ENCODE measurements around the gene VWA3B. TPM values are rescaled to one million over a fixed set of nuclear protein-coding genes. Genes with fewer than 3 reads are reported as not detected.

Gene VWA3B
- total RNA-seq, 6 donors from 2014 or later, result 0.72 to 25.3 (median 5.3) TPM

DNA sequence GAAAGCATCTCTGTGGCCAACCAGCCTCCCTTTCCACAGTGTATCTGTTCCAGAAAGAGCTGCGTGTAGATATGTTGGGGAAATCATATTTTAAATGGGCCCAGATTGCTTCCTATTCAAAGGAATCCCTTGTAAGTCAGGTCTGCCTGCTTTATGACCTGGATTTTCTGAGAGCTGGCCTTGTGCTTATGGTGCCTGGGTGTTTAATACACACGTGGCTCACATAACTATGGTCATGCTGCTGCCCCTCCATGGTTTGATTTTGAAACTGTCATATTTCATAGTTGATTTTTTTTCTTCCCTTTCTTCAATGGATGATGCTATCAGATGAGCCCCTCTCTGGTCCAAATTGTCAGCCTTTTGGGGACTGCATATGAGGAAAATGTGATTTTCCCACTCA, 147.8 kb downstream of the VWA3B start:
- no peak for TF ChIP-seq POLR2A (IDR thresholded peaks at IDR 0.05)
- no peak for TF ChIP-seq POLR2AphosphoS5 (IDR thresholded peaks at IDR 0.05)
- TF ChIP-seq, protein P1, sequence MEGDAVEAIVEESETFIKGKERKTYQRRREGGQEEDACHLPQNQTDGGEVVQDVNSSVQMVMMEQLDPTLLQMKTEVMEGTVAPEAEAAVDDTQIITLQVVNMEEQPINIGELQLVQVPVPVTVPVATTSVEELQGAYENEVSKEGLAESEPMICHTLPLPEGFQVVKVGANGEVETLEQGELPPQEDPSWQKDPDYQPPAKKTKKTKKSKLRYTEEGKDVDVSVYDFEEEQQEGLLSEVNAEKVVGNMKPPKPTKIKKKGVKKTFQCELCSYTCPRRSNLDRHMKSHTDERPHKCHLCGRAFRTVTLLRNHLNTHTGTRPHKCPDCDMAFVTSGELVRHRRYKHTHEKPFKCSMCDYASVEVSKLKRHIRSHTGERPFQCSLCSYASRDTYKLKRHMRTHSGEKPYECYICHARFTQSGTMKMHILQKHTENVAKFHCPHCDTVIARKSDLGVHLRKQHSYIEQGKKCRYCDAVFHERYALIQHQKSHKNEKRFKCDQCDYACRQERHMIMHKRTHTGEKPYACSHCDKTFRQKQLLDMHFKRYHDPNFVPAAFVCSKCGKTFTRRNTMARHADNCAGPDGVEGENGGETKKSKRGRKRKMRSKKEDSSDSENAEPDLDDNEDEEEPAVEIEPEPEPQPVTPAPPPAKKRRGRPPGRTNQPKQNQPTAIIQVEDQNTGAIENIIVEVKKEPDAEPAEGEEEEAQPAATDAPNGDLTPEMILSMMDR (IDR thresholded peaks at IDR 0.05), result no peak
- TF ChIP-seq EP300 (IDR thresholded peaks at IDR 0.05), result no peak
- no peaks in the 10 kb centered on the region for H3K27me3 ChIP-seq
- no peak for ATAC-seq (ENCODE audit: low FRiP score in 2 of 2)
- DNase-seq, result no peak
- no peak overlapping the region for H3K27ac ChIP-seq
- no peaks in the 10 kb centered on the region for H3K36me3 ChIP-seq
- no peaks in the 10 kb centered on the region for H3K4me1 ChIP-seq
- no peak overlapping the region for H3K4me3 ChIP-seq
- no peaks in the 10 kb centered on the region for H3K9me3 ChIP-seq
- WGBS, 2 donors, result 52 to 69% methylated on average over 2 of the region's 2 CpGs

DNA sequence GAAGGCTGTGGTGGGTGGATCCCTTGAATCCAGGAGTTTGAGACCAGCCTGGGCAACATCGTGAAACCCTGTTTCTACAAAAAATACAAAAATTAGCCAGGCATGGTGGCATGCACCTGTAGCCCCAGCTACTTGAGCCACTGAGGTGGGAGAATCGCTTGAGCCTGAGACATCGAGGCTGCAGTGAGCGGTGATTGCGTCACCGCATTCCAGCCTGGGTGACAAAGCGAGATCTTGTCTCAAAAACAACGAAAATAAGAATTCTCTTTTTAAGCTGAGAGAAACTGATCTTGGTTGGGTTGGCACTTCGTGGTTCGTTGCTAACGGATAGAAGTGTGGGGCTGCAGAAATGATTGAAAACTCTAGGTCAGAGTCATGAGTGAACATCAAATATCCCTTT, 150.0 kb downstream of the VWA3B start:
- no peaks in the 10 kb centered on the region for H3K36me3 ChIP-seq
- no peaks in the 10 kb centered on the region for H3K9me3 ChIP-seq
- DNase-seq (no peak), ATAC-seq (ENCODE audit: low FRiP score in 2 of 2) (no peak)
- no peaks in the 10 kb centered on the region for H3K4me1 ChIP-seq
- H3K27me3 ChIP-seq, result no peaks in the 10 kb centered on the region
- no peak overlapping the region for H3K27ac ChIP-seq
- WGBS, 2 donors, result 83 to 88% methylated on average over 11 of the region's 11 CpGs
- no peak overlapping the region for H3K4me3 ChIP-seq
- TF ChIP-seq, protein P1 (IDR thresholded peaks at IDR 0.05), result no peak
- TF ChIP-seq POLR2A (IDR thresholded peaks at IDR 0.05) (no peak), POLR2AphosphoS5 (IDR thresholded peaks at IDR 0.05) (no peak), EP300 (IDR thresholded peaks at IDR 0.05) (no peak)

DNA sequence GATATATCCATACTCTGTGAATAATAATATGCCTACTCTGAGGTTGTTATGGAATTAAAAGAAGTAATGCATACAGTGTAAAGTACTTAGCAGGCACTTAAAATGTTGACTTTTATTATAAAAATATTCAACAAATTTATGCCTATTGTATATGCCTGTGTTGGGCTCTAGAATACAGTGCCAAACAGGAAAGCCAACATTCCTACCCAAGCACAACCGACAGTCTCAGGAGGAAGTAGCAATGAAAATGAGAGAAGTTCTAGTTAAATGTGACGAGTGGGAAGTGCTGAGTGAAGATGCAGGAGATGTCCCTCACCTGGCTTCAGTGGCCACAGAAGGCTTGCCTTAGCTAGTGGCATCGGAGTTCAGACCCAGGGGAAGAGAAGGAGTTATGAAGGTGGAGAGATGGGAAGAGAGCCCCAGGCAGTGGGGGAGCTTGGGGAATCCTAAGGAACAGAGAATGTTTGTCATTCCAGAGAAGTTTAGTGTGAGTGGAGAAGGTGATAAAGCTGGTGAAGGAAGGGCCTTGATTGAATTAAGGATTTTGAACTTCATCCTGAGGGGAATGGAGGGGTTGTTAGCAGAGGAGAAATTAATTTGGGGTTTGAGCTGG, 153.9 kb downstream of the VWA3B start:
- TF ChIP-seq EP300 (IDR thresholded peaks at IDR 0.05) (no peak), POLR2AphosphoS5 (IDR thresholded peaks at IDR 0.05) (no peak), POLR2A (IDR thresholded peaks at IDR 0.05) (no peak)
- TF ChIP-seq, protein P1 (IDR thresholded peaks at IDR 0.05), result no peak
- DNase-seq (no peak), ATAC-seq (ENCODE audit: low FRiP score in 2 of 2) (no peak)
- Histone ChIP-seq H3K9me3 (no peaks in the 10 kb centered on the region), H3K4me3 (no peak overlapping the region), H3K27me3 (no peaks in the 10 kb centered on the region), H3K36me3 (no peaks in the 10 kb centered on the region), H3K27ac (no peak overlapping the region), H3K4me1 (no peaks in the 10 kb centered on the region)
- WGBS, 2 donors, result 28 to 32% methylated on average over 3 of the region's 3 CpGs

DNA sequence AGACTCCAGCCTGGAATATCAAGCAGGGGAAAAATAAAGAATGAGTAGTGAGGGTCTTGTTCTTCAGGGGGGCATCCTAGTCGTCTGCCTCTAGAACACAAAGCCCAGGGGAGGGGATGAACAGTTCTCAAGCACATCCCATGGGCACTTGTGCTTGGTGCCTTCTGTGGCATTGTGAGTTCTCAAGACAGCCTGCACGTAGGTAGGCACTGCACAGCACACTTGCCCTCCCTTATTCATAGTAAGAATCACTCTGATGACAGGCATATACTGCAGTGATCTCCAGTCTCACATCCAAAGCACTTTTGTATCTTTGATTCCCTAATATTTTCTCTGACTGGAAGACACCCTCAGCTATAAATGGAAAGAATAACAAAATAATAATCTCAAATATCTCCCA, 154.6 kb downstream of the VWA3B start:
- no peak for ATAC-seq (ENCODE audit: low FRiP score in 2 of 2)
- 64 to 74% methylated on average over 2 of the region's 2 CpGs for WGBS, 2 donors
- no peaks in the 10 kb centered on the region for H3K36me3 ChIP-seq

More for the DNA sequence above, 154.6 kb downstream of the VWA3B start:
- Histone ChIP-seq H3K4me3 (no peak overlapping the region), H3K27me3 (no peaks in the 10 kb centered on the region), H3K9me3 (no peaks in the 10 kb centered on the region), H3K27ac (no peak overlapping the region), H3K4me1 (no peaks in the 10 kb centered on the region)
- TF ChIP-seq POLR2AphosphoS5 (IDR thresholded peaks at IDR 0.05) (no peak), POLR2A (IDR thresholded peaks at IDR 0.05) (no peak)
- TF ChIP-seq, protein P1 (IDR thresholded peaks at IDR 0.05), result no peak
- no peak for DNase-seq

All from upper lobe of left lung (tissue), 6 donors.